ENCODE results near the gene HSF4. TPM values are rescaled to one million over a fixed set of nuclear protein-coding genes. Genes with fewer than 3 reads are reported as not detected.

HSF4 gene
- total RNA-seq, 3 donors from 2014 or later (not counting 1 experiment from before 2014, with no cell fraction given): 6.9 to 8.3 (median 7.3) TPM

- Mint-ChIP-seq H3K36me3 (peaks cover 6% of the 10 kb centered on the region), H3K27ac (no peak overlapping the region), H3K4me1 (peaks cover 0 to 4% of the 10 kb centered on the region in 2 donors), H3K27me3 (ENCODE audit: low read depth in 2 of 2) (no peaks in the 10 kb centered on the region), H3K9me3 (no peaks in the 10 kb centered on the region), H3K4me3 (no peak overlapping the region)
- Histone ChIP-seq H3K36me3 (ENCODE audit: control insufficient read depth, insufficient read depth, low read length) (peaks cover 43% of the 10 kb centered on the region), H3K9me3 (ENCODE audit: control insufficient read depth, insufficient read depth, low read length) (no peaks in the 10 kb centered on the region), H3K4me3 (ENCODE audit: low read length) (no peak overlapping the region), H3K27ac (ENCODE audit: low read length) (no peak overlapping the region), H3K27me3 (ENCODE audit: control insufficient read depth, insufficient read depth, low read length) (no peaks in the 10 kb centered on the region), H3K4me1 (ENCODE audit: control insufficient read depth, insufficient read depth, low read length) (no peaks in the 10 kb centered on the region)
- ATAC-seq: no peak
- intact Hi-C loops (cut with micrococcal nuclease): no loop called here
- DNase-seq: no peak
- TF ChIP-seq, protein P1, sequence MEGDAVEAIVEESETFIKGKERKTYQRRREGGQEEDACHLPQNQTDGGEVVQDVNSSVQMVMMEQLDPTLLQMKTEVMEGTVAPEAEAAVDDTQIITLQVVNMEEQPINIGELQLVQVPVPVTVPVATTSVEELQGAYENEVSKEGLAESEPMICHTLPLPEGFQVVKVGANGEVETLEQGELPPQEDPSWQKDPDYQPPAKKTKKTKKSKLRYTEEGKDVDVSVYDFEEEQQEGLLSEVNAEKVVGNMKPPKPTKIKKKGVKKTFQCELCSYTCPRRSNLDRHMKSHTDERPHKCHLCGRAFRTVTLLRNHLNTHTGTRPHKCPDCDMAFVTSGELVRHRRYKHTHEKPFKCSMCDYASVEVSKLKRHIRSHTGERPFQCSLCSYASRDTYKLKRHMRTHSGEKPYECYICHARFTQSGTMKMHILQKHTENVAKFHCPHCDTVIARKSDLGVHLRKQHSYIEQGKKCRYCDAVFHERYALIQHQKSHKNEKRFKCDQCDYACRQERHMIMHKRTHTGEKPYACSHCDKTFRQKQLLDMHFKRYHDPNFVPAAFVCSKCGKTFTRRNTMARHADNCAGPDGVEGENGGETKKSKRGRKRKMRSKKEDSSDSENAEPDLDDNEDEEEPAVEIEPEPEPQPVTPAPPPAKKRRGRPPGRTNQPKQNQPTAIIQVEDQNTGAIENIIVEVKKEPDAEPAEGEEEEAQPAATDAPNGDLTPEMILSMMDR (IDR thresholded peaks at IDR 0.05): no peak
Measured at GRCh38 chr16:67128417-67128816, 36.1 kb upstream of the HSF4 start.

GRCh38 chr16:67128887-67129286, 35.7 kb upstream of the HSF4 start:
- Mint-ChIP-seq H3K27me3 (ENCODE audit: low read depth in 2 of 2) (no peaks in the 10 kb centered on the region), H3K4me1 (peaks cover 0 to 4% of the 10 kb centered on the region in 2 donors), H3K4me3 (no peak overlapping the region), H3K27ac (no peak overlapping the region), H3K36me3 (peaks cover under 1% of the 10 kb centered on the region), H3K9me3 (no peaks in the 10 kb centered on the region)
- no peaks in the 10 kb centered on the region for H3K9me3 ChIP-seq (ENCODE audit: control insufficient read depth, insufficient read depth, low read length)
- no peak overlapping the region for H3K4me3 ChIP-seq (ENCODE audit: low read length)
- ATAC-seq: no peak
- TF ChIP-seq, protein P1 (IDR thresholded peaks at IDR 0.05): no peak
- peaks cover 41% of the 10 kb centered on the region for H3K36me3 ChIP-seq (ENCODE audit: control insufficient read depth, insufficient read depth, low read length)
- no peak overlapping the region for H3K27ac ChIP-seq (ENCODE audit: low read length)
- 95% methylated on average over 3 of the region's 3 CpGs for WGBS (ENCODE audit: insufficient coverage)
- H3K27me3 ChIP-seq (ENCODE audit: control insufficient read depth, insufficient read depth, low read length): no peaks in the 10 kb centered on the region
- DNase-seq: no peak
- H3K4me1 ChIP-seq (ENCODE audit: control insufficient read depth, insufficient read depth, low read length): no peaks in the 10 kb centered on the region
- intact Hi-C loops (cut with micrococcal nuclease): no loop called here

- 97% methylated on average over 3 of the region's 3 CpGs for WGBS (ENCODE audit: insufficient coverage)
- no peaks in the 10 kb centered on the region for H3K9me3 ChIP-seq (ENCODE audit: control insufficient read depth, insufficient read depth, low read length)
- no peak for DNase-seq
- no peaks in the 10 kb centered on the region for H3K27me3 ChIP-seq (ENCODE audit: control insufficient read depth, insufficient read depth, low read length)
- H3K27me3 Mint-ChIP-seq (ENCODE audit: low read depth in 2 of 2): no peaks in the 10 kb centered on the region
- H3K4me1 Mint-ChIP-seq: peaks cover 0 to 4% of the 10 kb centered on the region in 2 donors
- H3K4me3 ChIP-seq (ENCODE audit: low read length): no peak overlapping the region
- H3K36me3 Mint-ChIP-seq: no peaks in the 10 kb centered on the region
- no peak for ATAC-seq
- H3K4me3 Mint-ChIP-seq: no peak overlapping the region
- H3K9me3 Mint-ChIP-seq: no peaks in the 10 kb centered on the region
- H3K27ac ChIP-seq (ENCODE audit: low read length): no peak overlapping the region
- no peak overlapping the region for H3K27ac Mint-ChIP-seq
- peaks cover 42% of the 10 kb centered on the region for H3K36me3 ChIP-seq (ENCODE audit: control insufficient read depth, insufficient read depth, low read length)
- no peaks in the 10 kb centered on the region for H3K4me1 ChIP-seq (ENCODE audit: control insufficient read depth, insufficient read depth, low read length)
- TF ChIP-seq, protein P1 (IDR thresholded peaks at IDR 0.05): no peak
- intact Hi-C loops (cut with micrococcal nuclease): no loop called here
Measured at GRCh38 chr16:67129422-67129821, 35.1 kb upstream of the HSF4 start.

- no peaks in the 10 kb centered on the region for H3K9me3 Mint-ChIP-seq
- Histone ChIP-seq H3K9me3 (ENCODE audit: control insufficient read depth, insufficient read depth, low read length) (no peaks in the 10 kb centered on the region), H3K4me3 (ENCODE audit: low read length) (no peak overlapping the region), H3K27me3 (ENCODE audit: control insufficient read depth, insufficient read depth, low read length) (no peaks in the 10 kb centered on the region), H3K27ac (ENCODE audit: low read length) (no peak overlapping the region), H3K4me1 (ENCODE audit: control insufficient read depth, insufficient read depth, low read length) (no peaks in the 10 kb centered on the region), H3K36me3 (ENCODE audit: control insufficient read depth, insufficient read depth, low read length) (peaks cover 69% of the 10 kb centered on the region)
- peaks cover 22% of the 10 kb centered on the region for H3K36me3 Mint-ChIP-seq
- no peak overlapping the region for H3K27ac Mint-ChIP-seq
- H3K4me3 Mint-ChIP-seq: no peak overlapping the region
- H3K4me1 Mint-ChIP-seq: no peaks in the 10 kb centered on the region
- WGBS (ENCODE audit: insufficient coverage): 65% methylated on average over 3 of the region's 3 CpGs
- ATAC-seq (no peak), DNase-seq (no peak)
- intact Hi-C loops (cut with micrococcal nuclease): no loop called here
- H3K27me3 Mint-ChIP-seq (ENCODE audit: low read depth in 2 of 2): no peaks in the 10 kb centered on the region
- TF ChIP-seq, protein P1 (IDR thresholded peaks at IDR 0.05): no peak
Measured at GRCh38 chr16:67137605-67138004, 26.9 kb upstream of the HSF4 start.

Measured in natural killer cell (primary cell).